SKM-1 treated with dmso at 0.1 percent for 144 hours (cell line): ENCODE data around the gene FRMD7.
"Not testable (repeated sequence)": the region's sequence is repeated elsewhere in the genome, so short reads cannot be mapped to it uniquely, and the experiment has no call there.

Experiments used
- DNase-seq: peaks from one replicate; lab custom pipeline; 2025; ENCODE audit not compliant: unreplicated experiment; lab: John Stamatoyannopoulos, UW

The FRMD7 gene, protein sequence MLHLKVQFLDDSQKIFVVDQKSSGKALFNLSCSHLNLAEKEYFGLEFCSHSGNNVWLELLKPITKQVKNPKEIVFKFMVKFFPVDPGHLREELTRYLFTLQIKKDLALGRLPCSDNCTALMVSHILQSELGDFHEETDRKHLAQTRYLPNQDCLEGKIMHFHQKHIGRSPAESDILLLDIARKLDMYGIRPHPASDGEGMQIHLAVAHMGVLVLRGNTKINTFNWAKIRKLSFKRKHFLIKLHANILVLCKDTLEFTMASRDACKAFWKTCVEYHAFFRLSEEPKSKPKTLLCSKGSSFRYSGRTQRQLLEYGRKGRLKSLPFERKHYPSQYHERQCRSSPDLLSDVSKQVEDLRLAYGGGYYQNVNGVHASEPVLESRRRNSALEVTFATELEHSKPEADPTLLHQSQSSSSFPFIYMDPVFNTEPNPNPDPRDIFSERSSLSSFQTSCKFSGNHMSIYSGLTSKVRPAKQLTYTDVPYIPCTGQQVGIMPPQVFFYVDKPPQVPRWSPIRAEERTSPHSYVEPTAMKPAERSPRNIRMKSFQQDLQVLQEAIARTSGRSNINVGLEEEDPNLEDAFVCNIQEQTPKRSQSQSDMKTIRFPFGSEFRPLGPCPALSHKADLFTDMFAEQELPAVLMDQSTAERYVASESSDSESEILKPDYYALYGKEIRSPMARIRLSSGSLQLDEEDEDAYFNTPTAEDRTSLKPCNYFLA

DNA sequence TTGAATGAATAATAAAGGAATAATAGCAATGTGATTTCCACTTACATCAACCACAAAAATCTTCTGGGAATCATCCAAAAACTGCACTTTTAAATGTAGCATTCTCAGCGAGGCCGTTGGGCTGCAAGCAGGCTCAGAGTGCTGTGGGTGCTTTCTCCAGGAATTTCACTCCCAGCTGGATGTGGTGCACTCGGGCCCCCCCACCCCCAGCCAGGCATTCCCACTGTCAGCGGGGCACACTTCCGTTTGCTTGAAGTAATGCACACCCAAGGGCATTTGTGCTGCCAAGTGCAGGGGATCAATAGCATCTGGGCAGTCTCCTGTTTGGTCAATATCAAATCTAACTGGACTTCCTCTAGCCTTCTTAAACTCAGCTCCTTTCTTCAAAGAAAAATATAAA, at the start of gene FRMD7:
Gene FRMD7, minus strand, starts transcription at position 278 of the 400 bp plus-strand sequence. Its CDS starts 176 bp downstream, at position 102.
- no peak for DNase-seq

- no peak for DNase-seq
Measured at GRCh38 chrX:132173647-132174046, 45.8 kb upstream of the FRMD7 start.

GRCh38 chrX:132171881-132172280, 44.1 kb upstream of the FRMD7 start:
- no peak for DNase-seq

- no peak for DNase-seq
Measured at GRCh38 chrX:132171478-132171877, 43.7 kb upstream of the FRMD7 start.

GRCh38 chrX:132169554-132169953, 41.7 kb upstream of the FRMD7 start:
- DNase-seq: no peak

DNA sequence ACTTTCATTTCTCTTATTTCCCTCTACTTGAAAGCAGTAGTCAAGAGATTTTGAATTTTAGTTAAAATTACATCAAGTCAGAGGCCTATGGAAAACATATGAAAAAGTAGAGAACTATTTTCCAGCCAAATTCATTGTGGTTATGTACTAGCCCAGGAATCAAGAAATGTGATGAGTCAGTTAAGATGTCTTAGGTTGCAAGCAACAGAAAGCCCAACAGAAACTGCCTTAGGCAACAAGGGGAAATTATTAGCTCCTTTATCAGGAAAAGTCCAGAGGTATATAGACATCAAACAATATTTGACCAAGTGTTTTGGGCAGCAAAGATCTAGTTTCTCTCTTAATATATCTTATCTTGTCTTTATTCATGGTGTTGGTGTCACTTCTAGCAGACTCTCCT, 37.8 kb upstream of the FRMD7 start:
- no peak for DNase-seq

DNA sequence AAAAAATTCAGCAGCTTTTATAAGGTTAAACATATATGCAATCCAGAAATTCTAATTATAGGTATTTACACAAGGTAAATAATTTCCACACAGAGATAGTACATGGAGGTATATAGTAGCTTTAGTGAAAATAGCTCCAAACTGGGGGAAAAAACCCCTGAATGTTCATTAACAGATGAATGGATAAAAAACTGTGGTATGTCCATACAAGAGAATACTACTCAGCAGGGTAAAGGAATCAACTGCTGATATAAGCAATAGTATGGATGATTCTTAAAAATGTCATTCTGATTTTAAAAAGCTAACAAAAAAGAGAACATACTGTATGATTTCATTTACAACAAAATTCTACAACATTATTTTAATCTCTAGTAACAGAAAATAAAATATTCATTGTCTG, 37.2 kb upstream of the FRMD7 start:
- DNase-seq: no peak

GRCh38 chrX:132163094-132163493, 35.3 kb upstream of the FRMD7 start:
- not testable (repeated sequence) for DNase-seq

DNA sequence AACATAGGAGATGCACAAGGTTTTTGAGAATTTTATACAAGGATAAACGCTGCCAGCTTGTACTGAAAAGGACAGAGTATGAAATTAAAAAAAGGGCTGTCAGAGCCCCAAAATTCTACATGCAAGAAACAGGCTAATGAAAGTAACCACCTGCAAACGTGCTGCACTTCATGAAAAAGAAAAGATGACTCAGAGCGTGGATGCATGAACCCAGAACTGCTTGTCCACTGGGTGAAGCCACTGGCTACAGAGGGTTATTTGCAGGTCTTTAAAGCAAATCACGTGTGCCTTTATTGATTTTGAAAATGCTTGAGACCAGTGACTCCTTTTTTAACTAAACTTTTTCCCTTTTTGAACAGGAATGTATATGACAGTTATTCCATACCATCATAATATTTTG, 25.3 kb upstream of the FRMD7 start:
- no peak for DNase-seq

GRCh38 chrX:132146456-132146855, 18.6 kb upstream of the FRMD7 start:
- DNase-seq: no peak

DNA sequence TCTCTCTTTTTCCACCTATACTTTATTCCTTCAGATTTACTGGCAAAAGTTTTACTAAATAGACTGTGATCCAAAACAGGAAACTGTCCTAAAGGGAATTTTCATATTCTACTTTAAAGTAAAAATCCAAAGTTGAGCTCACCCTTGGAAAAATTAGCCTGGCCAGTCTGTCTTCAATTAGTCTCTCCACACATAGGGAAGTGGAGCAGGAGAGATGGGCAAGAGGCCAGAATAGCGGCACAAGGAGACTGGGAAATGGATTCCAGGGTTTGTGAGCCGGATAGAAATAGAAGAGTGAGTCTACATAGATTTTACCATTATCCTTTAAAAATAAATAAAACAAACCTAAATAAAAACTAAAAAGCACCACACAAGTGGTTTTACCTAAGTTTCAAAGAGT, 16.2 kb upstream of the FRMD7 start:
- no peak for DNase-seq

DNA sequence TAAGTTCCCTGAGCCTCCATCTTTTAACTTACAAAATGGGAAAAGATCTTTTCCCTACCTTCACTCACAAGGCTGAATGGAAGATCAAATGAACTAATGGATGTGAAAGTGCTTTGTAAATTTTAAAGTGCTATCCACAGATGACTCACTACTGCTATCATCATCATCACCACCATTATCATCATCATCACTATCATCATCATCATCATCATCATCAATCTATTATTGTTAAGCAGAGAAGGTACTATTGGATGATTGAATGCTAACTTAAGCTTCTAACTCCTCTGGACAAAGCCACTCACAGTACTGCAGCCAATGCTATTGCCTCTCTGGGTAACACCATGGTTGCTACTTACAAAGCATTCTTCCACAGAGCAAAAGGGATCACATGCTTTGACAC, 1.9 kb downstream of the FRMD7 start:
- DNase-seq: no peak

- no peak for DNase-seq
Measured at GRCh38 chrX:132120913-132121312, 6.9 kb downstream of the FRMD7 start.

DNA sequence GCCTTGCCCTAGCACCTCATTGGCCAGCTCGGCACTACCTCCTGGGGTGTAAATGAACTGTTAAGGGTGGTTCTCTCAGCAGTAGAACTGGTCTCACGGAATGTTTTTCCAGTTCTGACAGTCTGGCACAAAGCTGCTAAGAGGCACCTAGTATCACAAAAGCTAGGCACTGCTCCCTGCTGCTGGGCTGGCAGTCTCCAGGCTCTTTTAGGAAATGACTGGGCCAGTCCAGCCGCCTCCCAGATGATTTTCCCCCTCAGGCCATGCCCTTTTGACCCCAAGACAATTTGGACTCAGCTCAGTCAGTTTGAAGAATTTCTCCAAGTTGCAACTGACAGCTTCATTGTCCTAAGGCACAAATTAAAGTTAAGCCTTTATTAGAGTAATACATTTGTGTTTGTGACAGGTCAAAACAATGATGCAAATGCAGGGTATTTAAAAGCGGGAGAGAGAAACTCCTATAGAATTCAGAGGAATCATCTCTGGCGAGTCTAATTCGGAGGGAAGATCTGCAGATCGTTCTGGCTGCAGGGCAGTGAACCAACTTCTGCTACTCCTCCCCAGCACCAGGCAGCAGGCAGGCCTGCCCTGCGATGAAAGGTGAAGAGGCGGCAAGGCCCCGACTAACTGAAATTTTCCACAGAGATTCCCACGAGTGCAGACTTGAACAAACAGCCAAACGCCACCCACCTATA, 7.9 kb downstream of the FRMD7 start:
- DNase-seq: no peak

- DNase-seq: no peak
Measured at GRCh38 chrX:132119283-132119682, 8.5 kb downstream of the FRMD7 start.

DNA sequence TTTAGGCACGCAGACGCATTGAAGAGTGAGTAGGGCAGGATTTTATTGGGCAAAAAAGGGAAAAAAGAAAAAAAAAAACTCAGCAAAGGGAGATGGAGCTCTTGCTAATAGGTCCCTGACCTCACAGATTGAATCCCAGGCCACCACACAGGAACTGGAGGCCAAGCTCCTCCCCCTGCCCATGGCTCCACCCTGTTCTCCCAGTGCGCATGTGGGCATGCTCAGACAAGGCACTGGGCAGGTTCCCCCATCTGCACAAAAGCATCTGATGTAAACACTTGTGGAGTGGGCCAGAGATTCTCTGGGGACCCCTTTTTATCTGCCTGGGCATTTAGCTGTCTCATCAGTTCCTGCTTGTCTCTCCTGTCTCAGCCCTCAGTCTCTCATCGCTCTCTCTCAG, 9.5 kb downstream of the FRMD7 start:
- DNase-seq: no peak

GRCh38 chrX:132115792-132116191, 12.0 kb downstream of the FRMD7 start:
- DNase-seq: no peak

- DNase-seq: no peak
Measured at GRCh38 chrX:132114607-132115006, 13.2 kb downstream of the FRMD7 start.

DNA sequence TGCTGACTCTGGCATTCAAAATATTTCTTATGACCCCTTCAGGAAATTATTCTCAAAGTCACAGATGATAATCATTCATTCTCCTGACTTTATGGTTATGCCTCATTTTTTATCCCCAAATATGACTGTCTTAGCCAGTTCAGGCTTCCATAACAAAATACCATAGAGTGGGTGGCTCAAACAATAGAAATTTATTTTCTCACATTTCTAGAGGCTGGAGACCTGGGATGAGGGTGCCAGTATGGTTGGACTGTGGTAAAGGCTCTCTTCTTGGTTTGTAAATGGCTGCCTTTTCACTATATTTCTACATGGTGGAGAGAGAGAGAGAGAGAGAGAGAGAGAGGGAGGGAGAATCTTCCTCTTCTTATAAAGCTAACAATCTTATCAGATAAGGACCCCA, 20.5 kb downstream of the FRMD7 start:
- no peak for DNase-seq

- DNase-seq: no peak
Measured at GRCh38 chrX:132101799-132102198, 26.0 kb downstream of the FRMD7 start.

DNA sequence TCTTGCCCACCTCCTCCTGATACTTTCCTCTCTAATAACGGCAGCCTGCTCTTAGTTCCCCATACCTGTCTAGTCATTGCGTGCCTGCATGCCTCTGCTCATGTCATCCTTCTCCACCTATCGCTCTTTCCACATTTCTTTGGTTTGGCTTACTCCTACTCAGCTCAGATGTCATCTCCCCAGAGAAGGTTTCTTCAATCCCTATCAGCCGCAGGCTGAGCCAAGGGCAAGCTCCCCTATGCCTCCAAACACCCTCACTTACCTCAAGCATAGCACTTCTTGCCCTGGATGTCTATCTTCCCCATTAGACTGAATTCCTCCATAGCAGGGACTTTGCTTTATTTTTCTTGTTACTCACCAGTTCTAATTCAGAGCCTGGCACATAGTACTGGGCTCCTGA, 26.6 kb downstream of the FRMD7 start:
- no peak for DNase-seq

DNA sequence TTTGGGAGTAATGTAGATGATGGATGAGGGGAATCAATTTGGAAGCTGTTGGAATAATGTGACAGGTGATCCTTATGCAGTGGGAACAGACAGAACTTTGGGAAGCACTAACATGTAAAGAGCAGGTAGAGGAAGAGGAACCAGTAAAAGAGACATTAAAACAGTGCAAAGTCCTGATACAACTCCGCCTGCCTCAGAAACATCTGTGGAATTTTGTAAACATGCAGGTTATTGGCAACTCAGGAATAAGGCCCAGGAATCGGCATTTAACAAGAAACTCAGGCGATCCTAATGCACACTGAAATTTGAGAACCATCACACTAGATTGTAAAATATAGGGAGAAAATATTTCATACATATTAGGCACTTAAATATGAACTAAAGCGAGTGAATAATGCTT, 29.1 kb downstream of the FRMD7 start:
- DNase-seq: not testable (repeated sequence)
